Glutamatergic neuron (in vitro differentiated cells): Measurements from ENCODE around the gene SPATA13. TPM values are rescaled to one million over a fixed set of nuclear protein-coding genes. Genes with fewer than 3 reads are reported as not detected.
A peak's percentile ranks its signal among the peaks of the same experiment; 100 is the strongest.

ENCODE experiments used
- DNase-seq: peaks from one replicate; pipeline ENCODE4 v3.0.0; 2022
- H3K27ac Mint-ChIP-seq: one replicate; pipeline ENCODE4 v1.8.0; 2020; ENCODE audit warnings: mild to moderate bottlenecking, mixed read lengths, inconsistent platforms; ENCODE audit not compliant: unreplicated experiment
- H3K27me3 Mint-ChIP-seq: one replicate; pipeline ENCODE4 v1.8.0; 2020; ENCODE audit warnings: mild to moderate bottlenecking, moderate library complexity, mixed read lengths, inconsistent platforms; ENCODE audit not compliant: unreplicated experiment
- H3K36me3 Mint-ChIP-seq: one replicate; pipeline ENCODE4 v1.8.0; 2020; ENCODE audit warnings: mild to moderate bottlenecking, mixed read lengths, inconsistent platforms; ENCODE audit not compliant: unreplicated experiment
- H3K4me1 Mint-ChIP-seq: one replicate; pipeline ENCODE4 v1.8.0; 2020; ENCODE audit warnings: mild to moderate bottlenecking, low read depth, mixed read lengths, inconsistent platforms; ENCODE audit not compliant: unreplicated experiment
- H3K4me3 Mint-ChIP-seq: one replicate; pipeline ENCODE4 v1.8.0; 2020; ENCODE audit warnings: mild to moderate bottlenecking, mixed read lengths, inconsistent platforms; ENCODE audit not compliant: unreplicated experiment
- H3K9me3 Mint-ChIP-seq: one replicate; pipeline ENCODE4 v1.8.0; 2020; ENCODE audit warnings: mild to moderate bottlenecking, moderate library complexity, mixed read lengths, inconsistent platforms; ENCODE audit not compliant: unreplicated experiment
- CTCF ChIP-seq: fragments of 200-600 bp; sonication (generic); IDR thresholded peaks from one replicate; pipeline ENCODE4 v1.5.0; 2021; ENCODE audit not compliant: partially characterized antibody, unreplicated experiment
- total RNA-seq: library from RNA; stranded (reverse); fragmentation: NEBNext Ultra II Directional; extraction: Animal tissue kit (Norgen Biotek cat#: 25700); gene quantifications from one replicate; pipeline ENCODE4 v1.2.1, GENCODE V29; 2021; ENCODE audit not compliant: unreplicated experiment

The SPATA13 gene
- total RNA-seq, 1 donor from 2014 or later = 7.4 TPM

GRCh38 chr13:24225062-24225461 lies 64.5 kb downstream of the SPATA13 start:
- no peak for TF ChIP-seq CTCF
- Mint-ChIP-seq H3K9me3 (no peaks in the 10 kb centered on the region), H3K4me3 (no peak overlapping the region), H3K27ac (no peak overlapping the region), H3K27me3 (peaks cover 4% of the 10 kb centered on the region), H3K4me1 (peaks cover 3% of the 10 kb centered on the region), H3K36me3 (no peaks in the 10 kb centered on the region)
- no peak for DNase-seq

- no peak overlapping the region for H3K27ac Mint-ChIP-seq
- H3K9me3 Mint-ChIP-seq = no peaks in the 10 kb centered on the region
- DNase-seq = no peak
- no peak for TF ChIP-seq CTCF
- H3K4me3 Mint-ChIP-seq = no peak overlapping the region
- H3K36me3 Mint-ChIP-seq = no peaks in the 10 kb centered on the region
- H3K4me1 Mint-ChIP-seq = peaks cover 3% of the 10 kb centered on the region
- peaks cover 4% of the 10 kb centered on the region for H3K27me3 Mint-ChIP-seq
These were observed 65.4 kb downstream of the SPATA13 start for GRCh38 chr13:24225930-24226329.

- H3K27me3 Mint-ChIP-seq = no peaks in the 10 kb centered on the region
- no peak for DNase-seq
- no peak overlapping the region for H3K4me3 Mint-ChIP-seq
- no peak for TF ChIP-seq CTCF
- H3K36me3 Mint-ChIP-seq = no peaks in the 10 kb centered on the region
- peaks cover 3% of the 10 kb centered on the region for H3K4me1 Mint-ChIP-seq
- H3K27ac Mint-ChIP-seq = no peak overlapping the region
- H3K9me3 Mint-ChIP-seq = no peaks in the 10 kb centered on the region
These were observed 66.2 kb downstream of the SPATA13 start for GRCh38 chr13:24226762-24227161.

- no peak for DNase-seq
These were observed 68.4 kb downstream of the SPATA13 start for GRCh38 chr13:24228852-24229458.

More at GRCh38 chr13:24228852-24229458, 68.4 kb downstream of the SPATA13 start:
- Mint-ChIP-seq H3K4me1 (peaks cover 3% of the 10 kb centered on the region), H3K27ac (no peak overlapping the region), H3K9me3 (no peaks in the 10 kb centered on the region), H3K4me3 (no peak overlapping the region), H3K36me3 (no peaks in the 10 kb centered on the region), H3K27me3 (no peaks in the 10 kb centered on the region)
- peak; percentile 83 for TF ChIP-seq CTCF
